ENCODE data around the gene THAP3.

GRCh38 chr1:6638226-6638625 lies 13.6 kb downstream of the THAP3 start:
- TF ChIP-seq CTCF (IDR thresholded peaks at IDR 0.05 in 8 of 11, conservative IDR thresholded peaks at IDR 0.05 in 3 of 11) (no peak), POLR2A (IDR thresholded peaks at IDR 0.05) (no peak), POLR2AphosphoS5 (IDR thresholded peaks at IDR 0.05) (peak; percentile 14 to 60 (median 55))

Measured in spleen (tissue), 7 donors.